GM19372 (cell line): ENCODE measurements around the gene PCDHA10.
"Not testable (repeated sequence)": the region's sequence is repeated elsewhere in the genome, so short reads cannot be mapped to it uniquely, and the experiment has no call there.

ENCODE experiments used
- ATAC-seq: cut with Tn5 transposase; IDR thresholded peaks from one replicate; pipeline ENCODE4 v1.9.1; 2021; ENCODE audit warnings: mild to moderate bottlenecking, low read depth, moderate library complexity; ENCODE audit not compliant: unreplicated experiment

The PCDHA10 gene

GRCh38 chr5:140840978-140841962 lies 14.4 kb upstream of the PCDHA10 start, which contains the start of gene PCDHA8:
TSS of gene PCDHA8 (plus strand) at chr5:140841187. CDS start at chr5:140841322, 135 bp downstream.
- no peak for ATAC-seq

GRCh38 chr5:140842798-140843733 lies 12.6 kb upstream of the PCDHA10 start:
- no peak for ATAC-seq

GRCh38 chr5:140848139-140849102 lies 7.3 kb upstream of the PCDHA10 start, which contains the start of gene PCDHA9:
TSS of gene PCDHA9 (plus strand) at chr5:140848382. CDS start at chr5:140848496, 114 bp downstream.
- not testable (repeated sequence) for ATAC-seq

- not testable (repeated sequence) for ATAC-seq
Observed at GRCh38 chr5:140849831-140850634, 5.7 kb upstream of the PCDHA10 start.

GRCh38 chr5:140857177-140857986 lies 1.7 kb downstream of the PCDHA10 start:
- ATAC-seq: no peak

GRCh38 chr5:140857987-140858240 lies 2.2 kb downstream of the PCDHA10 start:
- ATAC-seq: no peak

GRCh38 chr5:140862441-140863295 lies 7.0 kb downstream of the PCDHA10 start:
- ATAC-seq: no peak

GRCh38 chr5:140868721-140869554 lies 13.2 kb downstream of the PCDHA10 start, which contains the start of gene PCDHA11:
TSS of gene PCDHA11 (plus strand) at chr5:140868957. CDS start at chr5:140869104, 147 bp downstream.
- no peak for ATAC-seq

- no peak for ATAC-seq
Observed at GRCh38 chr5:140869555-140869886, 13.8 kb downstream of the PCDHA10 start.

GRCh38 chr5:140870221-140871201 lies 14.8 kb downstream of the PCDHA10 start:
- no peak for ATAC-seq

- no peak for ATAC-seq
Observed at GRCh38 chr5:140875085-140876065, 19.7 kb downstream of the PCDHA10 start, which contains the start of gene PCDHA12. TSS of gene PCDHA12 (plus strand) at chr5:140875308. CDS start at chr5:140875473, 165 bp downstream.

GRCh38 chr5:140876541-140877261 lies 21.0 kb downstream of the PCDHA10 start:
- not testable (repeated sequence) for ATAC-seq

GRCh38 chr5:140877262-140877581 lies 21.5 kb downstream of the PCDHA10 start:
- no peak for ATAC-seq
